CD4-positive, alpha-beta T cell (primary cell): ENCODE results near the gene DYNC1LI1. TPM values are rescaled to one million over a fixed set of nuclear protein-coding genes. Genes with fewer than 3 reads are reported as not detected.

ENCODE experiments used
- ATAC-seq: fragments of 200-7000 bp; cut with Tn5 transposase; one replicate; pipeline ENCODE4 v1.10.0; 2022; ENCODE audit warnings: mild to moderate bottlenecking; ENCODE audit not compliant: poor library complexity
- CTCF ChIA-PET: fragments of 350-600 bp; sonication (Branson Sonifier 250); formaldehyde crosslinking; loops from one replicate; lab custom pipeline; 2021; ENCODE audit warnings: antibody characterized with exemption, inconsistent platforms; lab: Charles Lee
- POLR2A ChIA-PET: fragments of 350-600 bp; sonication (Branson Sonifier 250); formaldehyde crosslinking; loops from one replicate; lab custom pipeline; 2021; ENCODE audit warnings: antibody characterized with exemption, inconsistent platforms; lab: Charles Lee
- DNase-seq, 14 experiments: peaks; one replicate each; pipeline ENCODE4 v3.0.0-alpha.2; 2013 to 2020; ENCODE audit warnings: mixed read lengths in 2 of 14
- H3K27ac ChIP-seq, 2 donors: one replicate each; pipeline versions ENCODE4 v1.5.1 to v1.7.0; 2013; ENCODE audit warnings: low read length in 2 of 2, low read depth in 1 of 2, mild to moderate bottlenecking in 1 of 2
- H3K27me3 ChIP-seq, 2 experiments: 1 replicate in 1 of 2; 2 replicates in 1 of 2; pipeline versions ENCODE4 v1.6.1 to v1.7.0; 2013; ENCODE audit warnings: low read length in 2 of 2, control low read depth in 1 of 2, mild to moderate bottlenecking in 1 of 2, moderate library complexity in 1 of 2; ENCODE audit not compliant: insufficient read depth in 2 of 2, control insufficient read depth in 1 of 2
- H3K36me3 ChIP-seq: one replicate; pipeline ENCODE4 v1.6.1; 2013; ENCODE audit warnings: low read length, control low read depth; ENCODE audit not compliant: insufficient read depth
- H3K4me1 ChIP-seq: one replicate; pipeline ENCODE4 v1.6.1; 2013; ENCODE audit warnings: low read length, control low read depth; ENCODE audit not compliant: insufficient read depth
- H3K4me3 ChIP-seq: one replicate; pipeline ENCODE4 v1.5.1; 2013; ENCODE audit warnings: mild to moderate bottlenecking, low read length, moderate library complexity
- H3K9me3 ChIP-seq, 2 experiments: 1 replicate in 1 of 2; 2 replicates in 1 of 2; pipeline versions ENCODE4 v1.6.1 to v1.7.0; 2013; ENCODE audit warnings: low read length in 2 of 2, mild to moderate bottlenecking in 2 of 2, control low read depth in 1 of 2, moderate library complexity in 1 of 2; ENCODE audit not compliant: control insufficient read depth in 1 of 2, insufficient read depth in 1 of 2
- H3K27ac Mint-ChIP-seq: one replicate; pipeline ENCODE4 v1.8.0; 2020; ENCODE audit warnings: mixed read lengths
- H3K27me3 Mint-ChIP-seq: one replicate; pipeline ENCODE4 v1.8.0; 2021; ENCODE audit warnings: mixed read lengths
- H3K36me3 Mint-ChIP-seq: one replicate; pipeline ENCODE4 v1.8.0; 2021; ENCODE audit warnings: low read depth, mixed read lengths
- H3K4me1 Mint-ChIP-seq: one replicate; pipeline ENCODE4 v1.8.0; 2021; ENCODE audit warnings: low read depth, mixed read lengths
- H3K4me3 Mint-ChIP-seq: one replicate; pipeline ENCODE4 v1.8.0; 2020; ENCODE audit warnings: mild to moderate bottlenecking, mixed read lengths
- H3K9me3 Mint-ChIP-seq: one replicate; pipeline ENCODE4 v1.8.0; 2020; ENCODE audit warnings: mixed read lengths
- CTCF ChIP-seq: fragments of 200-600 bp; IDR thresholded peaks from one replicate; pipeline ENCODE4 v1.8.0; 2022; ENCODE audit warnings: antibody characterized with exemption, mild to moderate bottlenecking
- intact Hi-C, 2 experiments: fragments of 100-400 bp; cut with DNase I in 1 of 2; cut with micrococcal nuclease in 1 of 2; formaldehyde crosslinking; loops; one replicate each; pipeline versions ENCODE4 v1.15.1 to v1.9.0; 2023 to 2025; cut with DNase I, micrococcal nuclease
- total RNA-seq, 174 experiments: library from RNA in 2 of 174; stranded (reverse) in 2 of 174; gene quantifications; one replicate each; pipeline ENCODE4 v1.2.3 and lab custom pipeline; 2021 to 2026

The DYNC1LI1 gene
- total RNA-seq, 2 experiments from 2014 or later: 28.1 to 28.3 TPM

DNA sequence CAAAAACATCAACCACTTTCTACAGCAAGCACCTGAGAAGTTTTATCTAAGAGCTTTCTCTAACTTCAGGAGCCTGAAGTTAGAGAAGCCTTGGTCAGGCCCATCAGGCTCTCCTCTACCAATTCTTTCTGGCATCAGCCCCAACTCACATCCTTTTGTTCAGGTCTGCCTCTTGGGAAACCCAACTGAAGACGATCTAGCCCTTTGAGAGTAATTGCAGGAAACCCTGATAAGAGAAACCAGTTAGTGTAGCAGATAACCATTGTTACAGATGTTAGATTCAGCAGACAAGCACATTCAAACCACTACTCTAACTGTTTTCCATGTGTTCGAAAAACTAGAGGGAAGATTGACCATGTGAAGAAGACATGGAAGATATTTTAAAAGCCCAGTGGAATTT is 27.0 kb upstream of the DYNC1LI1 start:
- intact Hi-C loops: no loop called here
- peaks cover 30% of the 10 kb centered on the region for H3K27me3 Mint-ChIP-seq
- H3K36me3 Mint-ChIP-seq: no peaks in the 10 kb centered on the region
- no peak overlapping the region for H3K4me3 ChIP-seq
- H3K36me3 ChIP-seq: no peaks in the 10 kb centered on the region
- no peak overlapping the region for H3K4me3 Mint-ChIP-seq
- H3K27ac Mint-ChIP-seq: no peak overlapping the region
- H3K4me1 ChIP-seq: no peaks in the 10 kb centered on the region
- no peak for DNase-seq
- TF ChIP-seq CTCF: no peak
- no peaks in the 10 kb centered on the region for H3K4me1 Mint-ChIP-seq
- POLR2A ChIA-PET: no interaction called here
- no peaks in the 10 kb centered on the region for H3K9me3 Mint-ChIP-seq
- no peaks in the 10 kb centered on the region for H3K27me3 ChIP-seq
- no peak for ATAC-seq
- CTCF ChIA-PET: interaction anchor here (0.7 kb wide), 1 partner anchor 1077 kb away, joined by 4 read pairs; no protein-coding TSS in a partner anchor
- H3K9me3 ChIP-seq: no peaks in the 10 kb centered on the region
- no peak overlapping the region for H3K27ac ChIP-seq

DNA sequence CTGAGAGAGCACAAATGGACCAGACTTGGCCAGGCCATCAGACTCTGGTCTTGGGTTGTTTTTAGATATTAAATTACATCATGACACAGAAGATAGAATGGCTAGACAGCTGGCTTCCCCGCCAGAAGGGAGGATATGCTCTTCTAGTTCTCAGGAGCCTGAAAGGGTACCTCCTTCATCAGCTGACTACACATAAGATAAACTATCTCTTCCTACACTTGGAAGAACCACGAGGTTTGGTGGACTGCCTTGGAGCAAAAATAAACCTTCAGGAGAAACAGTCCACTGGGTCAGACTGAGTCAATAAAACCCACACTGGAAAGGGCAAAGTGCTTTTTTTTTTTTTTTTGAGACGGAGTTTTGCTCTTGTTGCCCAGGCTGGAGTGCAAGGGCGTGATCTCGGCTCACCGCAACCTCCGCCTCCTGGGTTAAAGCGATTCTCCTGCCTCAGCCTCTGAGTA is 26.3 kb upstream of the DYNC1LI1 start:
- no peak for TF ChIP-seq CTCF
- Mint-ChIP-seq H3K27ac (no peak overlapping the region), H3K27me3 (peaks cover 30% of the 10 kb centered on the region), H3K9me3 (no peaks in the 10 kb centered on the region), H3K4me3 (no peak overlapping the region), H3K4me1 (no peaks in the 10 kb centered on the region), H3K36me3 (no peaks in the 10 kb centered on the region)
- Histone ChIP-seq H3K27ac (no peak overlapping the region), H3K4me3 (no peak overlapping the region), H3K36me3 (no peaks in the 10 kb centered on the region), H3K9me3 (no peaks in the 10 kb centered on the region), H3K27me3 (no peaks in the 10 kb centered on the region), H3K4me1 (no peaks in the 10 kb centered on the region)
- intact Hi-C loops: no loop called here
- ChIA-PET CTCF (interaction anchor here (0.7 kb wide), 1 partner anchor 1076 kb away, joined by 4 read pairs; no protein-coding TSS in a partner anchor), POLR2A (no interaction called here)
- DNase-seq (no peak), ATAC-seq (no peak)

- no peak for TF ChIP-seq CTCF
- Histone ChIP-seq H3K36me3 (no peaks in the 10 kb centered on the region), H3K27ac (no peak overlapping the region), H3K4me3 (no peak overlapping the region), H3K27me3 (no peaks in the 10 kb centered on the region), H3K4me1 (no peaks in the 10 kb centered on the region), H3K9me3 (no peaks in the 10 kb centered on the region)
- DNase-seq: no peak
- no peak overlapping the region for H3K27ac Mint-ChIP-seq
- H3K4me1 Mint-ChIP-seq: no peaks in the 10 kb centered on the region
- H3K4me3 Mint-ChIP-seq: no peak overlapping the region
- H3K9me3 Mint-ChIP-seq: no peaks in the 10 kb centered on the region
- H3K27me3 Mint-ChIP-seq: peaks cover 25% of the 10 kb centered on the region
- ChIA-PET POLR2A (no interaction called here), CTCF (no interaction called here)
- no peaks in the 10 kb centered on the region for H3K36me3 Mint-ChIP-seq
- intact Hi-C loops: no loop called here
- no peak for ATAC-seq
These were observed 25.7 kb upstream of the DYNC1LI1 start for GRCh38 chr3:32596282-32596908.
